Non-pigmented ciliary epithelial cell (primary cell): ENCODE results near the gene CFAP410.
"Not testable (repeated sequence)": the region's sequence is repeated elsewhere in the genome, so short reads cannot be mapped to it uniquely, and the experiment has no call there.

Experiments used
- DNase-seq: peaks from one replicate; pipeline ENCODE4 v3.0.0-alpha.2; 2010; ENCODE audit warnings: low read depth

The CFAP410 gene

GRCh38 chr21:44350773-44351481, 11.7 kb upstream of the CFAP410 start:
- DNase-seq = no peak

GRCh38 chr21:44349847-44350772, 10.9 kb upstream of the CFAP410 start:
- DNase-seq = no peak

GRCh38 chr21:44349416-44349846, 10.2 kb upstream of the CFAP410 start:
- no peak for DNase-seq

- no peak for DNase-seq
Observed at GRCh38 chr21:44348861-44349260, 9.7 kb upstream of the CFAP410 start.

GRCh38 chr21:44347911-44348451, 8.8 kb upstream of the CFAP410 start:
- no peak for DNase-seq

- DNase-seq = no peak
Observed at GRCh38 chr21:44345495-44345894, 6.3 kb upstream of the CFAP410 start.

- DNase-seq = no peak
Observed at GRCh38 chr21:44344541-44345183, 5.5 kb upstream of the CFAP410 start.

- not testable (repeated sequence) for DNase-seq
Observed at GRCh38 chr21:44342981-44343380, 3.8 kb upstream of the CFAP410 start.

GRCh38 chr21:44341726-44342458, 2.7 kb upstream of the CFAP410 start:
- DNase-seq = not testable (repeated sequence)

- DNase-seq = peak; percentile 22
Observed at GRCh38 chr21:44337941-44338895, 972 bp downstream of the CFAP410 start.

GRCh38 chr21:44337449-44337848, 1.7 kb downstream of the CFAP410 start:
- DNase-seq = no peak

- no peak for DNase-seq
Observed at GRCh38 chr21:44335266-44336059, 3.7 kb downstream of the CFAP410 start.

GRCh38 chr21:44334329-44335030, 4.7 kb downstream of the CFAP410 start:
- no peak for DNase-seq

- no peak for DNase-seq
Observed at GRCh38 chr21:44333509-44334328, 5.5 kb downstream of the CFAP410 start.

- no peak for DNase-seq
Observed at GRCh38 chr21:44332965-44333364, 6.2 kb downstream of the CFAP410 start.

- no peak for DNase-seq
Observed at GRCh38 chr21:44332383-44332782, 6.8 kb downstream of the CFAP410 start.

GRCh38 chr21:44331650-44332307, 7.4 kb downstream of the CFAP410 start:
- DNase-seq = no peak

- no peak for DNase-seq
Observed at GRCh38 chr21:44331209-44331608, 8.0 kb downstream of the CFAP410 start.
